Measurements from ENCODE around the gene CD6.
"Not testable (repeated sequence)": the region's sequence is repeated elsewhere in the genome, so short reads cannot be mapped to it uniquely, and the experiment has no call there.

The CD6 gene

GRCh38 chr11:60953781-60954180, 17.7 kb upstream of the CD6 start:
- DNase-seq (ENCODE audit: low spot score), result no peak

GRCh38 chr11:60954421-60954820, 17.1 kb upstream of the CD6 start:
- DNase-seq (ENCODE audit: low spot score), result no peak

DNA sequence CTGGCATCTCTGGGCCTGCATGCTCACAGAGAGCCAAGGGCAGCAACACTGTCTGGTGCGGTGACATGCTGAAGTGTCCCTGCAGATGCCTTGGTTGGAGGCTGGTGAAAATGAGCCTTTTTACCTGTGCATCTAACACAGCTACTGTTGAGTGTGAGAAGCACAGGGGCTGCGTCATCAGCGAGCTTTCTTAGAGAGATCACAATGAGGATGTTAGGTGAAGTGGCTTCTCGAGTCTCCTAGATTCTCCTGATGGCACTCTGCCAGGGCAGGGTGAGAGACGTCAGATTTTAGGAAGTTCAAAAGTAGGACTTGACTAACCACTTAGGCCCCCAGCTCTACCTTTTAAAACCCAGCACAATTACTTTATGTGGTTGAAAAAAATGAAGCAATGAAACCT, 15.9 kb upstream of the CD6 start:
- no peak for DNase-seq (ENCODE audit: low spot score)

DNA sequence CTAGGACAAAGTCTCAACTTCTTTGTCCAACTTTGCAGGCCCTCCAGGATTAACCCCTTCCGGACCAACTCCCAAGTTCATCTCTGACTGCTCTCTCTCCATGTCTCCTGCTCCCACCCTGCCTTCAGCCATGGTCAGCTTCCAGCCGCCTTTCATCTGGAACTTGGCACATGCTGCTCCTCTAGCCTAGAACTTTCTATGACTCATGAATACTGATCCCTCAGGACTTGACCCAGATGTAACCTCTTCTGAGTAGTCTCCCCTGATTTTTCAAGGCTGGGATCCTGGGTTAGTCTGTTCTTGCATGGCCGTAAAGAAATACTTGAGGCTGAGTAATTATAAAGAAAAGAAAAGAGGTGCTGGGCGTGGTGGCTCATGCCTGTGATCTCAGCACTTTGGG, 14.3 kb upstream of the CD6 start:
- no peak for DNase-seq (ENCODE audit: low spot score)

DNA sequence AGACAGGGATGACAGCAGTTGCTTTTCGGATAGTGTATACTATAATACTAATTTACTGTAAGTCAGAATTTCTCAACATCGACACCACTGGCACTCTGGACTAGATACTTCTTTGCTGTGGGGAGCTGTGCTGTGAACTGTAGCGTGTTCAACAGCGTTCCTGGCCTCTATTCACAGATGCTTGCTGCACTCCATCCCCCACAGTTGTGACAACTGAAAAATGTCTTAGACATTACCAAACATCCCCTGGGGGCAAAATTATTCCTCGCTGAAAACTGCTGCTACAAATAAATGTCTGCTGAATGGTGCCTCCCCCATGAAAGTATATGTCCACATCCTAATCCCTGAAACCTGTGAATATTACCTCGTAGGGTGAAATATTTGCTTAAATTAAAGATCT, 12.0 kb upstream of the CD6 start:
- no peak for DNase-seq (ENCODE audit: low spot score)

DNA sequence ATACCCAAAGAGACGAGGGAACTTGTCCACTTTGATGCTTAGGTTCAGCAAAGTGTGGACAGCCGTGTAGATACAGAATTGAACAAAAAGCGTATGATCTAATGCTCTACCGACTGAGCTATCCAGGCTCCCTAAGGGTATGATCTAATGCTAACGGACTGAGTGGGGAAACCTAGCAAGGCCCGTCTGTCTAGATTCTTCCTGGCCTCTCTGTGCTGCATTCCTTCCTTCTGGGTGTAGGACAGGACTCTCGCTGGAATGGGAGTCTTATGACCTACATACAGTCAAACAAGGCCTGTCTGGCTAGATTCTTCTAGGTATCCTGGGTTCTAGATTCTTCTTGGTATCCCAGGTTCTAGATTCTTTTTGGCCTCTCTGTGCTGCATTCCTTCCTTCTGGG, 11.1 kb upstream of the CD6 start:
- no peak for DNase-seq (ENCODE audit: low spot score)

- DNase-seq (ENCODE audit: low spot score), result no peak
Observed at GRCh38 chr11:60964801-60965200, 6.7 kb upstream of the CD6 start.

GRCh38 chr11:60966890-60967289, 4.6 kb upstream of the CD6 start:
- DNase-seq (ENCODE audit: low spot score), result no peak

DNA sequence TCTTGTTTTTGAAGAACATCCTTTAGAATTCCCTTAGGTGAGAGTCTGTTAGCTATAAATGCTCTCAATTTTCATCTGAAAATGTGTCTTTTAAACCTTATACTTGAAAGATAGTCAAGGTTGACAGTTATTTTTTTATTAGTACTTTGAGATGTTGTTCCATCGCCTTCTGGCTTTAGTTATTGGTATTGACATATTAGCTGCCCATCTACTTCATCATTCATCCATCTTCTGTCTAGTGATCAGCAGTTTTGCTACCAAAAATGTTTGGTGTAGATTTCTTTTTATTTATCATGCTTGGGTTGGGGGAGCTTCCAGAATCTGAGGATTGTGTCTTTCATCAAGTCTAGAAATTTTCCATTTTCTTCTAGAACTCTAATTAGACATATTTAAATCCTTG, 3.3 kb upstream of the CD6 start:
- no peak for DNase-seq (ENCODE audit: low spot score)

DNA sequence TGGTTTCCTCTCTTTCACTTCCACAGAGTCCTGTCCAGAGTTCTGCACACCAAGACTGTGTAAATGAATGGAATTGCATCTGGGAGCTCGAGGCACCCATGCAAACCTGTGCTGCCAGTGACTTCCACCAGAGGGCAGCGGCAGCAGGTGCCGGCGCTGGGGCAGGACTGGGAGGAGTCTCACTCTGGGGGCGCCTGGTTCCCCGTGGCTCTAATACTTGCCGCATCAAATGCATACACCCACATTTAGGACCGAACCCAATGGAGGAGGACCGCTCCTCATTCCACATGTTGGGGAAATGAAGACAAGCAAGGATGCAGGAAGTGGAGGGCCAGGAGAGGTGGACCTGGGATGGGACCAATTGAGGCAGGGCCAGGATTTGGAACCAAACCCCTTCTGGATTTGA, 1.1 kb upstream of the CD6 start:
- peak; percentile 10 for DNase-seq (ENCODE audit: low spot score)

GRCh38 chr11:60970890-60971289, 590 bp upstream of the CD6 start:
- no peak for DNase-seq (ENCODE audit: low spot score)

GRCh38 chr11:60972182-60973030, 926 bp downstream of the CD6 start:
- DNase-seq (ENCODE audit: low spot score), result no peak

DNA sequence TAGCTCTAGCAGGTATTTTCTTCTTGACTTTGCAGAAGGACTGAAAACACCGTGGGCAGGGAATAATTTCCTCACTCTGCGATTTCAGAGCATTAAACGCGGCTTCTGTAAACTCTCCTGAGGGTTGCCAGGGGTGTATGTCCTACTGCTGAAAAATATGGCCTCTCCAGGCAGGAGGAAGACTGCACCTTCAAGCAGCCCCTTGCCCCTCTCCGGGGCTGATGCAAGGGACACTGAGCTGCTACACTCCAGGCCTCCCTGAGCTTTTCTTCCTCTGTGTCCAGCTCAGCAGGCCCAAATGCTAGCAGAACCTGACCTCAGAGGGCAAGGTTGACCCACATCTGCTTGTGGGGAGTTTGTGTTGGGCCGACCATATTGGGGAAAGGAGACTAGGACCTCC, 2.2 kb downstream of the CD6 start:
- DNase-seq (ENCODE audit: low spot score), result no peak

GRCh38 chr11:60974316-60974715, 2.8 kb downstream of the CD6 start:
- DNase-seq (ENCODE audit: low spot score), result not testable (repeated sequence)

DNA sequence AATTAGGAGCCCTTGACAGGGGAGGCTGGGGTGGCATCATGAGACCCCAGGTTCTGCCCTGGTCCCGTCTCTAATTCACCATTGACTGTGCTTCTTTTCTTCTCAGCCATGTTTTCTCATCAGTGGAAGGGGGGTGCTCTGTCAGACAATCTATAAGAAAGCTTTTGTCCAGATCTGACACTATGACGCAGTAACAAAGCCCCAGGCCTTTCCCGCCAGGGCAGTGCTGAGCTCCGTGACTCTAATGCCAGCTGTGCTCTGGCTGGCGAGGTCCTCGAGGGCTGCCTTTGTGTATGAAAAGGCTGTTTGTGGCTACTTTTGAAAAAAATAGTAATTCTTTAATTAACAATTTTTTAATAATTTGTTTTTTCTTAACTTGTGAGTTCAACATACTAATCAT, 3.2 kb downstream of the CD6 start:
- DNase-seq (ENCODE audit: low spot score), result no peak

DNA sequence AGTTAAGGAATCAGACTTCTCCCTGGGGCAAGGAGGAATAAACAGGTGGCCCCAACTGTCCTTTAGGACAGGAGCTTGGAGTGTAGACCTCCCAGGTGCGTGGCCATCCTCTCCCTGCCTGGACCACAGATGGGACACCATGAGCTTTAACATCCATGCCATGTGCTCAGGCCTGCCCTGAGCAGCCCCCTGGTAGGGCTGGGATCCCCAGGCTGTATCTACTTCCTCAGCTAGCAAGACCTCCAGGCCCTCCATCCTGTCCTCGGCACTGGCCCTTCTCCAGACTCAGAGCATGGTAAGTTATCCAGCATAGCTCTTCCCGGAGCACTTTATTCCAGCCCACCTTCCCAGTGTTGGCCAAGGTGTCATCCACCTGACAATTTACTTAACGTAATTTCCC, 5.7 kb downstream of the CD6 start:
- DNase-seq (ENCODE audit: low spot score), result no peak

GRCh38 chr11:60977836-60978235, 6.4 kb downstream of the CD6 start:
- no peak for DNase-seq (ENCODE audit: low spot score)

GRCh38 chr11:60978546-60979380, 7.3 kb downstream of the CD6 start:
- no peak for DNase-seq (ENCODE audit: low spot score)

DNA sequence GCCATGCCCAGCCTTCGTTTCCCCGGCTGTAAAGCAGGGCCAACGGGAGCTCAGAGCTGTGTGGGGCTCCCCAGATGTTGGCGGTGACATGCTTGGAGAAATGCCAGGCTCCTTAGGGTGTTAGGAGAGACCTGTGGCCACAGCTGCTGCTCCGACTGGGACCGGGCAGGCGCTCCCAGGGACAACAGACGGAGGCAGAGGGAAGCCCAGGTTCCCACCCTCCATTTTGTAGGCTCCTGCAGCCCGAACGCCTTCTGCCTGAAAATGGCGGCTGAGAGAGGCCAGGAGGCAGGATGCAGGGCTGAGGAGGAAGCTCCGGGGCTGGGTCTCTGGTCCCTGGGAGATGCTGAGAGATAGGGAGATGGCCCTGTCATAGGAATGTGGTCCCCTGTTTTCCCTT, 10.0 kb downstream of the CD6 start:
- DNase-seq (ENCODE audit: low spot score), result no peak

DNA sequence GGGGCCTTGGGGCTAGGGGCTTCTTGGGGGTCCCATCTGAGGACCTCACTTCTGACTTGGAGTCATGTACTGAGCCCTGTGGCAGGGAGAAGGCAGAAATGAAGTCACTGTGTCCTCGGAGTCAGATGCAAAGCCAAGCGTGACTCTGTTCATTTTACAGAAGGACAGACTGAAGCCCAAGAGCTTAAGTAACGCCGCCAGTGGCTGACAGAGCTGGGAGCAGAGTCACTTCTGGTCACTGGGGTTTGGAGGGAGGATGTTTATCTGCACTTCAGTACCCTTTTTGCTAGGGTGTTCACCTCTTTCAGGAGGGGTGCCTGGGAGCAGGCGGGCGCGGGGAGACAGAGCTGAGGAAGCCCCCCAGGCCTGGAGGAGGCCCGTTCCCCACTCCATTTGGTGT, 10.7 kb downstream of the CD6 start:
- no peak for DNase-seq (ENCODE audit: low spot score)

DNA sequence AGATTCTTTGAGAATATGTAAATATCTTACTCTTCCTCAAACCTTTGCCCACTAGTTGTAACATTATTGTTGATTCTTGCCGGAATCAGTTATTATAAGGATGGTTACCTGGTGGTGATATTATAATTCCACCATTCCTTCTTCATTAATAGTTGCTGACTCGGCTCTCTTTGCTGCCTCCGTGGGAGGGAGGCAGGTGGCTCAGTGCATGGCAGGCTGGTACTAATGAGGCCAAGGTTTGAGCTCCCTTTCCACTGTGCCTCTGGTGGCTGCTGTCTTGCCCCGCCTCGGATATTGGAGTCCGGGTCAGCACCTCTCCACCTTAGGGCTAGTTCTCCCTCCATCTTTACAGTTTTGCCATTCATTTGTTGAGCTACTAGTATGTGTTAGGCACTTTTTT, 12.7 kb downstream of the CD6 start:
- no peak for DNase-seq (ENCODE audit: low spot score)

DNA sequence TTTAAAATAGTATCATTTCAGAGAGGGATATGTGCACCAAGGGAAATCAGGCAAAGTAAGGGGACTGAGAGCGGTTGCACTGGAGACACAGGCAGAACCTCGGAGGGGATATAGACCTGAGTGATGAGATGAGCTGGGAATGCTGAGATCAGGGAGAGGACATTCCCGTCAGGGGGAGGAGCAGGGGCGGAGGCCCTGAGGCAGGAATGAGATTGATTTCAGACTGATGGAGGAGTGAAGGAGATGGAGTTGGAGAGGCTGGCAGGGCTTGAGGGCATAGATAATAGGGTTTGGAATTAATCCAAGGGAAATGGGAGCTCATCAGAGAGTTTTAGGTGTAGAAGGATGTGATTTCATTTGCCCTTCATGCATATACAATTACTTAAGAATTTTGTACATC, 13.2 kb downstream of the CD6 start:
- no peak for DNase-seq (ENCODE audit: low spot score)

DNA sequence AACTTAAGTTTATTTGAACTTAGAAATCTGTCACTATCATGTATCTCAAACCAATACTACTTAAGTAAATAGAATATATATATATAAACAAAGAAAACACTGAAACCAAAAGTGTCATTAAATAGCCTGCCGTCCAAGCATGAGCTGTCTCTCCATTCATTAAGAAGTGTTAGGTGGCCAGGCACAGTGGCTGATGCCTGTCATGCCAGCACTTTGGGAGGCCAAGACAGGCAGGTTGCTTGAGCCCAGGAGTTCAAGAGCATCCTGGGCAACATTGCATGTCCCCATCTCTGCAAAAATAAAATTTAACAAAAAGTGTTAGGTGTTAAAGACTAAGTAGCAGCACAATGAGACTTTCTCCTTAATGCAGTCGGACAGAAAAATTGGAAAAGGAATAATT, 14.0 kb downstream of the CD6 start:
- DNase-seq (ENCODE audit: low spot score), result no peak
